Caco-2 (cell line): Measurements from ENCODE around the gene CCSAP. TPM values are rescaled to one million over a fixed set of nuclear protein-coding genes. Genes with fewer than 3 reads are reported as not detected.

Experiments used
- Bru-seq: library from RNA; stranded (reverse); fragments of 400-500 nt; gene quantifications from one replicate; lab custom pipeline; 2021; lab: Mats Ljungman, UMichigan
- BruChase-seq, 2 experiments: library from RNA; stranded (reverse); fragments of 400-500 nt; gene quantifications; one replicate each; lab custom pipeline; 2021; lab: Mats Ljungman, UMichigan
- BruUV-seq: library from RNA; stranded (reverse); fragments of 400-500 nt; replicated peaks from 2 replicates; lab custom pipeline; 2021; lab: Mats Ljungman, UMichigan
- CTCF ChIA-PET: fragments of 300-600 bp; sonication (Branson Sonifier 250); formaldehyde crosslinking; loops from one replicate; lab custom pipeline; 2022; ENCODE audit warnings: antibody characterized with exemption; lab: Charles Lee
- POLR2A ChIA-PET: fragments of 300-600 bp; sonication (Branson Sonifier 250); formaldehyde crosslinking; loops from one replicate; lab custom pipeline; 2022; ENCODE audit warnings: antibody characterized with exemption; lab: Charles Lee
- DNase-seq, 2 experiments: peaks; one replicate each; pipeline versions ENCODE4 v3.0.0 to v3.0.0-alpha.2; 2020 to 2022
- H3K27me3 ChIP-seq: replicated peaks from 2 replicates; pipeline ENCODE4 v1.6.0; 2011; ENCODE audit warnings: low read length; ENCODE audit not compliant: control insufficient read depth, insufficient read depth
- H3K36me3 ChIP-seq: 2 replicates; pipeline ENCODE4 v1.5.1; 2011; ENCODE audit warnings: low read length; ENCODE audit not compliant: control insufficient read depth, insufficient read depth
- H3K4me1 ChIP-seq: fragments of 250-450 bp; sonication (Bioruptor Pico); 2 replicates; pipeline ENCODE4 v1.5.1; 2020; ENCODE audit warnings: mild to moderate bottlenecking
- H3K4me3 ChIP-seq: 2 replicates; pipeline ENCODE4 v1.5.1; 2011; ENCODE audit warnings: low read depth, mild to moderate bottlenecking, control low read depth, low read length
- H3K9me3 ChIP-seq: fragments of 250-450 bp; sonication (Bioruptor Pico); 2 replicates; pipeline ENCODE4 v1.5.1; 2020; ENCODE audit warnings: mild to moderate bottlenecking, moderate library complexity
- H3K27ac Mint-ChIP-seq: one replicate; pipeline ENCODE4 v1.8.0; 2022; ENCODE audit warnings: mixed read lengths; ENCODE audit not compliant: unreplicated experiment
- H3K27me3 Mint-ChIP-seq: one replicate; pipeline ENCODE4 v1.8.0; 2022; ENCODE audit warnings: mixed read lengths; ENCODE audit not compliant: insufficient read depth, unreplicated experiment
- H3K36me3 Mint-ChIP-seq: one replicate; pipeline ENCODE4 v1.8.0; 2022; ENCODE audit warnings: mild to moderate bottlenecking, mixed read lengths; ENCODE audit not compliant: insufficient read depth, unreplicated experiment
- H3K4me1 Mint-ChIP-seq: one replicate; pipeline ENCODE4 v1.8.0; 2022; ENCODE audit warnings: low read depth, mixed read lengths; ENCODE audit not compliant: unreplicated experiment
- H3K4me3 Mint-ChIP-seq: one replicate; pipeline ENCODE4 v1.8.0; 2022; ENCODE audit warnings: mild to moderate bottlenecking, moderate library complexity, mixed read lengths; ENCODE audit not compliant: unreplicated experiment
- H3K9me3 Mint-ChIP-seq: one replicate; pipeline ENCODE4 v1.8.0; 2022; ENCODE audit warnings: mixed read lengths; ENCODE audit not compliant: unreplicated experiment
- CTCF ChIP-seq, 2 experiments: fragments of 200-600 bp in 1 of 2; IDR thresholded peaks; 1 replicate in 1 of 2; 2 replicates in 1 of 2; pipeline versions ENCODE4 v1.5.1 to v1.8.0; 2011 to 2022; ENCODE audit warnings: antibody characterized with exemption in 1 of 2, control low read depth in 1 of 2, inconsistent platforms in 1 of 2, low read depth in 1 of 2, low read length in 1 of 2, mild to moderate bottlenecking in 1 of 2, moderate library complexity in 1 of 2; ENCODE audit not compliant: insufficient read depth in 1 of 2, severe bottlenecking in 1 of 2, unreplicated experiment in 1 of 2
- intact Hi-C: fragments of 100-400 bp; cut with micrococcal nuclease; formaldehyde crosslinking; loops from one replicate; pipeline ENCODE4 v1.10.0; 2022; ENCODE audit not compliant: unreplicated experiment
- long read RNA-seq: library from polyadenylated mRNA; stranded (forward); transcript quantifications from one replicate; pipeline ENCODE4 v2.0.0, GENCODE V29; 2022
- total RNA-seq: library from RNA; stranded (reverse); gene quantifications from 2 replicates; pipeline ENCODE4 v1.2.3, GENCODE V29; 2022

CCSAP gene
- total RNA-seq = 11.3 and 11.5 TPM in 2 replicates
- percentile 79 among the genes with signal in this experiment for Bru-seq, nascent RNA
- percentile 90 among the genes with signal in this experiment for BruChase-seq, experiment 1, labeled RNA remaining after a 2-hour chase
- BruChase-seq, experiment 2, labeled RNA remaining after a 6-hour chase = percentile 76 among the genes with signal in this experiment
- long read RNA-seq, full-length matches to known transcripts = 17 of 23 reads
- long read RNA-seq, partial matches to known transcripts = 0 of 23 reads
- long read RNA-seq, other reads (novel, unspliced or antisense) = 6 of 23 reads

- H3K4me1 ChIP-seq = peaks cover 17% of the 10 kb centered on the region; the same call in 1 of the 2 replicates
- no peaks in the 10 kb centered on the region for H3K9me3 ChIP-seq
- H3K36me3 ChIP-seq = no peaks in the 10 kb centered on the region
- H3K27ac Mint-ChIP-seq = peak within 1 kb of the TSS; percentile 80
- CTCF ChIA-PET = no interaction called here
- no peak for TF ChIP-seq CTCF (IDR thresholded peaks at IDR 0.05; ENCODE audit: insufficient read depth in 1 of 2, low read depth in 1 of 2, low read length in 1 of 2, severe bottlenecking in 1 of 2, unreplicated experiment in 1 of 2)
- no TSS peak for BruUV-seq
- no peaks in the 10 kb centered on the region for H3K27me3 Mint-ChIP-seq
- DNase-seq = peak; percentile 41 to 58
- peaks cover 9% of the 10 kb centered on the region for H3K9me3 Mint-ChIP-seq
- no peaks in the 10 kb centered on the region for H3K36me3 Mint-ChIP-seq
- peak within 1 kb of the TSS; percentile 99 for H3K4me3 ChIP-seq
- peaks cover 16% of the 10 kb centered on the region for H3K4me1 Mint-ChIP-seq
- peak within 1 kb of the TSS; percentile 88 for H3K4me3 Mint-ChIP-seq
- POLR2A ChIA-PET = no interaction called here
- intact Hi-C loops = loop anchor here (1.0 to 2.0 kb wide), 2 partner anchors 44 to 73 kb away; no protein-coding TSS in a partner anchor
- no peaks in the 10 kb centered on the region for H3K27me3 ChIP-seq
Observed at GRCh38 chr1:229342656-229343569, at the start of gene CCSAP. TSS of gene CCSAP (minus strand) at chr1:229343047. CDS start at chr1:229342465, 582 bp downstream.

- BruUV-seq = no TSS peak
- no peak overlapping the region for H3K4me3 Mint-ChIP-seq
- H3K27ac Mint-ChIP-seq = no peak overlapping the region
- ChIA-PET CTCF (no interaction called here), POLR2A (no interaction called here)
- DNase-seq = no peak
- Histone ChIP-seq H3K36me3 (no peaks in the 10 kb centered on the region), H3K4me3 (no peak overlapping the region), H3K9me3 (peaks cover 6% of the 10 kb centered on the region), H3K4me1 (no peaks in the 10 kb centered on the region), H3K27me3 (no peaks in the 10 kb centered on the region)
- no peaks in the 10 kb centered on the region for H3K9me3 Mint-ChIP-seq
- no peaks in the 10 kb centered on the region for H3K36me3 Mint-ChIP-seq
- no peaks in the 10 kb centered on the region for H3K4me1 Mint-ChIP-seq
- intact Hi-C loops = no loop called here
- TF ChIP-seq CTCF (IDR thresholded peaks at IDR 0.05; ENCODE audit: insufficient read depth in 1 of 2, low read depth in 1 of 2, low read length in 1 of 2, severe bottlenecking in 1 of 2, unreplicated experiment in 1 of 2) = no peak
- no peaks in the 10 kb centered on the region for H3K27me3 Mint-ChIP-seq
Observed at GRCh38 chr1:229390130-229390529, 47.3 kb upstream of the CCSAP start.

- no peak overlapping the region for H3K4me3 ChIP-seq
Observed at GRCh38 chr1:229388897-229389580, 46.2 kb upstream of the CCSAP start.

More at GRCh38 chr1:229388897-229389580, 46.2 kb upstream of the CCSAP start:
- Mint-ChIP-seq H3K4me3 (no peak overlapping the region), H3K36me3 (no peaks in the 10 kb centered on the region), H3K27me3 (no peaks in the 10 kb centered on the region), H3K27ac (no peak overlapping the region), H3K4me1 (no peaks in the 10 kb centered on the region), H3K9me3 (no peaks in the 10 kb centered on the region)
- H3K4me1 ChIP-seq = no peaks in the 10 kb centered on the region
- H3K27me3 ChIP-seq = no peaks in the 10 kb centered on the region
- no peaks in the 10 kb centered on the region for H3K36me3 ChIP-seq
- ChIA-PET POLR2A (no interaction called here), CTCF (no interaction called here)
- intact Hi-C loops = no loop called here
- BruUV-seq = no TSS peak
- no peak for DNase-seq
- no peak for TF ChIP-seq CTCF (IDR thresholded peaks at IDR 0.05; ENCODE audit: insufficient read depth in 1 of 2, low read depth in 1 of 2, low read length in 1 of 2, severe bottlenecking in 1 of 2, unreplicated experiment in 1 of 2)
- no peaks in the 10 kb centered on the region for H3K9me3 ChIP-seq
